ENCODE data around the gene PSEN2.
"Not testable (repeated sequence)": the region's sequence is repeated elsewhere in the genome, so short reads cannot be mapped to it uniquely, and the experiment has no call there.

PSEN2 gene

DNA sequence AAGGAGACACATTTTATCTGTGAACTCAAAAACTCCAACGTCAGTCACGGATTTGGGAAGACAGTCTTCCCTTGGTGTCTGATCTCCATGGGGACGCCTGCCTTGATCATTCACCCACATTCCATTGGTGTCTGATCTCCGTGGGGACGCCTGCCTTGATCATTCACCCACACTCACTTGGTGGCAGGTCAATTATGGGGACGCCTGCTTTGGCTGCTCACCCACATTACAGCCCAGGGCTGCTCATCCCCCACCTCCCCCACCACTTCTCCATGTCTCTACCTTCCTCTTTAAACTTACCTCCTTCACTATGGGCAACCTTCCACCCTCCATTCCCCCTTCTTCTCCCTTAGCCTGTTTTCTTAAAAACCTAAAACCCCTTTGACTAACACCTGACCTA is 36.2 kb upstream of the PSEN2 start:
- H2AFZ ChIP-seq (ENCODE audit: low read depth, low read length); H3K36me3 ChIP-seq (ENCODE audit: insufficient read depth, low read length); H3K9me3 ChIP-seq (ENCODE audit: low read length); H3K4me3 ChIP-seq (ENCODE audit: low read length); H3K4me1 ChIP-seq (ENCODE audit: insufficient read depth, low read length); H3K27me3 ChIP-seq (ENCODE audit: insufficient read depth, low read length): not testable (repeated sequence)

DNA sequence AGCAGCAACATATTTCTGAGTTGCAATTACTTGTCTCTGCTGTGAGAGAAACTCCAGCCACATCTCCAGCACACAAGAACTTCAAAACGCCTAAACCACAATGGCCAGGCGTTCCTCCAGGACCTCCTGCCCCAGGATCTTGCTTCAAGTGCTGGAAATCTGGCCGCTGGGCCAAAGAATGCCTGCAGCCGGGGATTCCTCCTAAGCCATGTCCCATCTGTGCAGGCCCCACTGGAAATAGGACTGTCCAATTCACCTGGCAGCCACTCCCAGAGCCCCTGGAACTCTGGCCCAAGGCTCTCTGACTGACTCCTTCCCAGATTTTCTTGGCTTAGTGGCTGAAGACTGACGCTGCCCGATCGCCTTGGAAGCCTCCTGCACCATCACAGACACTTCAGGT is 35.0 kb upstream of the PSEN2 start:
- H2AFZ ChIP-seq (ENCODE audit: low read depth, low read length); H3K27me3 ChIP-seq (ENCODE audit: insufficient read depth, low read length); H3K4me3 ChIP-seq (ENCODE audit: low read length); H3K36me3 ChIP-seq (ENCODE audit: insufficient read depth, low read length); H3K9me3 ChIP-seq (ENCODE audit: low read length); H3K4me1 ChIP-seq (ENCODE audit: insufficient read depth, low read length): not testable (repeated sequence)

DNA sequence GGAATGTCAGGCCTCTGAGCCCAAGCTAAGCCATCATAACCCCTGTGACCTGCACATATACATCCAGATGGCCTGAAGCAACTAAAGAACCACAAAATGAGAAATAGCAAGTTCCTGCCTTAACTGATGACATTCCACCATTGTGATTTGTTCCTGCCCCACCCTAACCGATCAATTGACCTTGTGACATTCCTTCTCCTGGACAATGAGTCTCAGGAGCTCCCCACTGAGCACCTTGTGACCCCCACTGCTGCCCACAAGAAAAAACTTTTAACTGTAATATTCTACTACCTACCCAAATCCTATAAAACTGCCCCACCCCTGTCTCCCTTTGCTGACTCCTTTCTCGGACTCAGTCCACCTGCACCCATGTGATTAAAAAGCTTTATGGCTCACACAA is 32.5 kb upstream of the PSEN2 start:
- not testable (repeated sequence) for H3K9me3 ChIP-seq (ENCODE audit: low read length); H3K27me3 ChIP-seq (ENCODE audit: insufficient read depth, low read length); H3K4me1 ChIP-seq (ENCODE audit: insufficient read depth, low read length); H2AFZ ChIP-seq (ENCODE audit: low read depth, low read length); H3K36me3 ChIP-seq (ENCODE audit: insufficient read depth, low read length); H3K4me3 ChIP-seq (ENCODE audit: low read length)

DNA sequence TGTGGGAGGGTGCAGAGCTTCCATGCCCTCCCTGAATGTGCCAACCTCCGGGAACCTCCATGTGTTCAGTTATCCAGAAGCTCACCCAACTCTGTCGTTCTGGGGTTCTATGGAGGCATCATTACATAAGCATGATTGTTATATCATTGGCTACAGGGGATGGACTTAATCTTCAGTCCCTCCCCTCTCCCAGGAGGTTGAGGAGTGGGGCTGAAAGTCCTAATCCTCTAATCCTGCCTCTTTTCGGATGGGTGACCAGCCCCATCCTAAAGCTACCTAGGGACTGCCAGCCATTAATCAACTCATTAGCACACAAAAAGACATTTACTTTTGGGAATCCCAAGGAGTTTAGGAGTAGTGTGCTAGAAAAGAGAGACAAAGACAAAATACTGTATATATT is 32.0 kb upstream of the PSEN2 start:
- no peaks in the 10 kb centered on the region for H3K9me3 ChIP-seq (ENCODE audit: low read length)
- H3K4me3 ChIP-seq (ENCODE audit: low read length), result no peak overlapping the region

DNA sequence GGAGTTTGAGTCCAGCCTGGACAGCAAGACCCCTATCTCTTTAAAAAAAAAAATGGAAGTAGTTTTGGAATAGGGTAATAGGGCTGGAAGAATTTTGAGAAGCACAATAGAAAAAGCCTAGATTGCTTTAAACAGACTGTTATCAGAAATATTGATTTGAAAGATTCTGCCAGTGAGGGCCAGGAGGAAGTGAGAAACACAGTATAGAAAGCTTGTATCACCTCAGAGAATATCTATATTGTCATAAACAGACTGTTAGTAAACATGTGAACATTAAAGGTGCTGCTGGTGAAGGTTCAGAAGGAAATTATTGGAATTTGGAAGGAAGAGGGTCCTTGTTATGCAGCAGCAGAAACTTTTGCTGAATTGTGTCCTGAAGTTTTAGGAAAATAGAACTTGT is 24.8 kb upstream of the PSEN2 start:
- H3K27me3 ChIP-seq (ENCODE audit: insufficient read depth, low read length), result no peaks in the 10 kb centered on the region
- H3K4me3 ChIP-seq (ENCODE audit: low read length), result no peak overlapping the region
- H3K36me3 ChIP-seq (ENCODE audit: insufficient read depth, low read length), result no peaks in the 10 kb centered on the region
- H3K9me3 ChIP-seq (ENCODE audit: low read length), result no peaks in the 10 kb centered on the region
- H3K4me1 ChIP-seq (ENCODE audit: insufficient read depth, low read length), result no peaks in the 10 kb centered on the region
- H2AFZ ChIP-seq (ENCODE audit: low read depth, low read length), result no peak overlapping the region

More for the DNA sequence above, 32.0 kb upstream of the PSEN2 start:
- peaks cover 2% of the 10 kb centered on the region for H3K27me3 ChIP-seq (ENCODE audit: insufficient read depth, low read length)
- H2AFZ ChIP-seq (ENCODE audit: low read depth, low read length), result no peak overlapping the region
- no peaks in the 10 kb centered on the region for H3K36me3 ChIP-seq (ENCODE audit: insufficient read depth, low read length)
- H3K4me1 ChIP-seq (ENCODE audit: insufficient read depth, low read length), result no peaks in the 10 kb centered on the region

DNA sequence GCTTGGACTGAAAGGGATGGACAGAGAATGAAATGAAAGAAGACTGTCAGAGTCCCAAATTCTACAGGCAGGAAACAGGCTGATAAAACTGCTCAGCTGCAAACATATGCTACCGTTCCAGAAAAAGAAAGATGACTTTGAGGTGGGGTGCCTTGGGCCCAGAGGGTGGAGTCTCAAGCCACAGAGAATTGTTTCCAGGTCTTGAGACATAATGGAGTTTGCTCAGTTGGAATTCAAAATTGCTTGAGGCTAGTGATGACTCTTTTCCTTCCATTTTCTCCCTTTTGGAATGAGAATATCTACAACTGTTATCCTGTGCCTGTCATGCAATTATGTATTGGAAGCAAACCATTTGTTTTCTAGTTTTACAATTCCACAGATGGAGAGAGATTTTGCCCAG is 23.6 kb upstream of the PSEN2 start:
- no peaks in the 10 kb centered on the region for H3K27me3 ChIP-seq (ENCODE audit: insufficient read depth, low read length)
- H3K9me3 ChIP-seq (ENCODE audit: low read length), result no peaks in the 10 kb centered on the region
- H3K4me1 ChIP-seq (ENCODE audit: insufficient read depth, low read length), result no peaks in the 10 kb centered on the region
- H2AFZ ChIP-seq (ENCODE audit: low read depth, low read length), result no peak overlapping the region
- H3K4me3 ChIP-seq (ENCODE audit: low read length), result no peak overlapping the region
- H3K36me3 ChIP-seq (ENCODE audit: insufficient read depth, low read length), result no peaks in the 10 kb centered on the region

DNA sequence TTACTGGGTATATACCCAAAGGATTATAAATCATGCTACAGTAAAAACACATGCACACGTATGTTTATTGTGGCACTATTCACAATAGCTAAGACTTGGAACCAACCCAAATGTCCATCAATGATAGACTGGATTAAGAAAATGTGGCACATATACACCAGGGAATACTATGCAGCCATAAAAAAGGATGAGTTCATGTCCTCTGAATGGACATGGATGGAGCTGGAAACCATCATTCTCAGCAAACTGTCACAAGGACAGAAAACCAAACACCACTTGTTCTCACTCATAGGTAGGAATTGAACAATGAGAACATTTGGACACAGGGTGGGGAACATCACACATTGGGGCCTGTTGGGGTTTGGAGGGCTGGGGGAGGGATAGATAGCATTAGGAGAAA is 15.9 kb upstream of the PSEN2 start:
- not testable (repeated sequence) for H3K4me1 ChIP-seq (ENCODE audit: insufficient read depth, low read length); H2AFZ ChIP-seq (ENCODE audit: low read depth, low read length); H3K27me3 ChIP-seq (ENCODE audit: insufficient read depth, low read length); H3K9me3 ChIP-seq (ENCODE audit: low read length); H3K36me3 ChIP-seq (ENCODE audit: insufficient read depth, low read length); H3K4me3 ChIP-seq (ENCODE audit: low read length)

DNA sequence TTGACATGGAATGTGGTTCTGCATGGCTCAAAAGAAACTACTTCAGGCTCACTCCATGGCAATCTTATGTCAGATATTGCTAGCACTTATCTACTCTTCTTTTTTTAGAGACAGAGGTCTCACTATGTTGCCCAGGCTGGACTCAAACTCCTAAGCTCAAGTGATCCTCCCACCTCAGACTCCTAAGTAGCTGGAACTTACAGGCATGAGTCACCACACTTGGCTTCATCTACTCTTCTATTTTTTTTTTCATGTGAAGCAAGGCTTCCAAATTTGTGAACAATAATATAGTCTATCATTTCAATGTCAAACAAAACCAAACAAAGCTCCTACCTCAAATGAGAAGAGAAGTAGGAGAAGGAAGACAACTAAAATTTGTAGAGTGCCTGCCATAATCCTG is 7.5 kb upstream of the PSEN2 start:
- H3K36me3 ChIP-seq (ENCODE audit: insufficient read depth, low read length), result no peaks in the 10 kb centered on the region
- no peak overlapping the region for H3K4me3 ChIP-seq (ENCODE audit: low read length)
- H3K4me1 ChIP-seq (ENCODE audit: insufficient read depth, low read length), result peaks cover 6% of the 10 kb centered on the region
- H2AFZ ChIP-seq (ENCODE audit: low read depth, low read length), result no peak overlapping the region
- H3K9me3 ChIP-seq (ENCODE audit: low read length), result no peaks in the 10 kb centered on the region
- no peaks in the 10 kb centered on the region for H3K27me3 ChIP-seq (ENCODE audit: insufficient read depth, low read length)

DNA sequence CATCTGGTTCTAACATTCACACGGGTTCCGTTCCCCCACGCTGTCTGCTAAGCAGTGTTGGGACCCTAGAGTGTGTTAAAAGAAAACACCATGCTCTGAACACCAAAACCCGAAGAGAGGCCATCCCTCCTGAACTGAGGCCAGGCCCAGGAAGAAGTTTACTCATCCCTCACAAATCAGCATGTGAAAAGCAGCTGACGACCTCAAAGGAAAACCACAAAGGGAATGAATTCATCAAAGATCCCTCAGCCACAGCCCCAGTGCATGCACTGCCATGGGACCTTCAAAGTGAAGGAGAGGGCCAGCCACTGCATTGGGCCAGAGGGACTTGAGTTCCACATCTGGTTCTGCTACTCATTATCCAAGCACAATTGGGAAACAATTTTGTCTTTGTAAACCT is 7.0 kb upstream of the PSEN2 start:
- H3K4me1 ChIP-seq (ENCODE audit: insufficient read depth, low read length), result peaks cover 6% of the 10 kb centered on the region
- no peaks in the 10 kb centered on the region for H3K27me3 ChIP-seq (ENCODE audit: insufficient read depth, low read length)
- no peaks in the 10 kb centered on the region for H3K9me3 ChIP-seq (ENCODE audit: low read length)
- no peak overlapping the region for H2AFZ ChIP-seq (ENCODE audit: low read depth, low read length)
- H3K36me3 ChIP-seq (ENCODE audit: insufficient read depth, low read length), result no peaks in the 10 kb centered on the region
- no peak overlapping the region for H3K4me3 ChIP-seq (ENCODE audit: low read length)

DNA sequence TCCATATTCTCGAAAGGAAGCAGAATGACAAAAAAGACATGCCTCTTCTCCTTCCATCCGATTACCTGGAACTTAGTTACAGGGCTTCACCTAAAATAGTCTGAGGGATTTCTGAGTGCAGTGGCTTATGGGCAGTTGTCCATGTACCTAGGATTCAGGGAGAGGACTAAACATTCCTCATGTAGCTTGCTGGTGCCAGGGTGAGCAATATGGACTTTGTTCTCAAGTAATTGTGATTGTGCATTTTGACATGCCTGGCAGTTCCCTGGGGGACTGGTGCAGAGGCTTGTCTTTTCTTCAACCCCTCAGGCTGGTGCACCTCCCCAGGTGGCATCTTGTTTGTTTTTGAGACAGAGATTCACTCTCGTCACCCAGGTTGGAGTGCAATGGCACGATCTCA is 6.1 kb upstream of the PSEN2 start:
- Histone ChIP-seq H3K27me3 (ENCODE audit: insufficient read depth, low read length) (no peaks in the 10 kb centered on the region), H3K36me3 (ENCODE audit: insufficient read depth, low read length) (no peaks in the 10 kb centered on the region), H3K4me3 (ENCODE audit: low read length) (no peak overlapping the region), H3K9me3 (ENCODE audit: low read length) (no peaks in the 10 kb centered on the region), H3K4me1 (ENCODE audit: insufficient read depth, low read length) (peaks cover 6% of the 10 kb centered on the region), H2AFZ (ENCODE audit: low read depth, low read length) (no peak overlapping the region)

DNA sequence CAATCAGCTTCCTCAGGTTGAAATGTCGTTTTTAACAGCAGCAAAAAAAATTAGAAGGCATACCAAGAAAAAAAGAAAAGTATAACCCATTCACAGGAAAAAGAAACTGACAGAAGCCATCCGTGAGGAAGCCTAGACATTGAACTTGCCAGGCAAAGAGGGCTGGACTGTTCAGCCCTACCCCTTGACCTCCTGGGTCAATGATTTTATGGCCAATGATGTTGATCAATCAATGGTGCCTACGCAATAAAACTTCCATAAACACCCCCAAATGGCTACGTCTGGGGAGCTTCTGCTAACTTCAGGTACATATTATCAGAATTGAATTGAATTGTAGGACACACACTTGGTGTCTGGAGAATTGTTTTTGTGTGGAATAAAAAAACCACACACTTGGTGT is 4.8 kb upstream of the PSEN2 start:
- Histone ChIP-seq H2AFZ (ENCODE audit: low read depth, low read length) (no peak overlapping the region), H3K4me1 (ENCODE audit: insufficient read depth, low read length) (peaks cover 10% of the 10 kb centered on the region), H3K27me3 (ENCODE audit: insufficient read depth, low read length) (no peaks in the 10 kb centered on the region), H3K4me3 (ENCODE audit: low read length) (no peak overlapping the region), H3K9me3 (ENCODE audit: low read length) (no peaks in the 10 kb centered on the region), H3K36me3 (ENCODE audit: insufficient read depth, low read length) (no peaks in the 10 kb centered on the region)

DNA sequence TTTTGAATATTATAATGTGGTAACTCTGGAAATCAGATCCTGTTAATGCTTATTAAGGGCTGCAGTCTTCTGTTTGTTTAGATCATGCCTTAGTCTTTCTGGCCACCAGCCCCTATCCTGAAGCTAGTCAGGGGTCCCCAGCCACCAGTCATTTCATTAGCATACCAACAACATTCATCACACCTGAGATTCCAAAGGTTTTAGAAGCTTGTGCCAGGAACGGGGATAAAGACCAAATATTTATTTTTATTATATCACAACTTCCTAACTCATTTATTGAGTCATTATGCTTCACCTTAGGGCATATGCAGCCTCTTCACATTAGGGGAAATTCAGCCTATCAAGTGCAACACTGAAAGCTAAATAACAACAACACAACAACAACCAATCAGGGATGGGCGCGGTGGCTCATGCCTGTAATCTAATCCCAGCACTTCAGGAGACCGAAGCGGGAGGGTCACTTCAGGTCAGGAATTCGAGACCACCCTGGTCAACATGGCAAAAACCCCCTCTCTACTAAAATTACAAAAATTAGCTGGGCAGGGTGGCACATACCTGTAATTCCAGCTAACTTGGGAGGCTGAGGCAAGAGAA is 2.9 kb upstream of the PSEN2 start:
- H3K9me3 ChIP-seq (ENCODE audit: low read length), result no peaks in the 10 kb centered on the region
- no peak overlapping the region for H3K4me3 ChIP-seq (ENCODE audit: low read length)
- no peaks in the 10 kb centered on the region for H3K36me3 ChIP-seq (ENCODE audit: insufficient read depth, low read length)
- H2AFZ ChIP-seq (ENCODE audit: low read depth, low read length), result no peak overlapping the region
- H3K27me3 ChIP-seq (ENCODE audit: insufficient read depth, low read length), result no peaks in the 10 kb centered on the region
- peaks cover 14% of the 10 kb centered on the region for H3K4me1 ChIP-seq (ENCODE audit: insufficient read depth, low read length)

DNA sequence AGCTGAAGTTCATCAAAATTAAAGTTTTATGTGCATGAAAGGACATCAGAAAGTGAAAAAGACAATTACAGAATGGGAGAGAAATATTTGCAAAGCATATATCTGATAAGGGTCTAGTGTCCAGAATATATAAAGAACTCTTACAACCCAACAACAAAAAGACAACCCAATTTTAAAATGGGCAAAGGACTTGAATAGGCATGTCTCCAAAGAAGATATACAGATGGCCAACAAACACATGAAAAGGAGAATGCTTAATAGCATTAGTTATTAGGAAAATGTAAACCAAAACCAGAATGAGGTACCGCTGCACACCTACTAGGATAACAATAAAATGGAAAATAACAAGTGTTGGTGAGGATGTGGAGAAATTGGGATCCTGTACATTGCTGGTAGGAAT is 1.7 kb upstream of the PSEN2 start:
- H3K36me3 ChIP-seq (ENCODE audit: insufficient read depth, low read length), result no peaks in the 10 kb centered on the region
- no peak overlapping the region for H3K4me3 ChIP-seq (ENCODE audit: low read length)
- H3K27me3 ChIP-seq (ENCODE audit: insufficient read depth, low read length), result no peaks in the 10 kb centered on the region
- H2AFZ ChIP-seq (ENCODE audit: low read depth, low read length), result no peak overlapping the region
- H3K4me1 ChIP-seq (ENCODE audit: insufficient read depth, low read length), result peaks cover 9% of the 10 kb centered on the region
- no peaks in the 10 kb centered on the region for H3K9me3 ChIP-seq (ENCODE audit: low read length)

DNA sequence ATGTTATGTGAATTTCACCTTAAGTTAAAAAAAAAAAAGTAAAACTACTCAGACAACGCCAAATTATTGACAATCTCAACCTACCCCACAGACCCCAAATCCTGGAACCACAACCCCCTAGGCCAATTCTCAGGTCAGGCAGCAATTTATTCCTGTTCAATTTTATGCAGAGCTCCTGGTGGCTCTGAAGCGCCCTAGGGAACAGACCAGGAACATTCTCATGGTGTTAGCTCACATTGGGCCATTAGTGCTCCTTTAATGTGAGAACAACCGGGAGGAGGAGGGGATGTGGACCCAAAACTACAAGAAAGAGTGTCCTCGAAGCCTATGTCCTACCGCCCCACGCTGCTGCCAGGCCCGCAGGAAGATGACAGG is 403 bp upstream of the PSEN2 start:
- Histone ChIP-seq H3K4me3 (ENCODE audit: low read length) (peak overlapping the region; percentile 62), H3K9me3 (ENCODE audit: low read length) (no peaks in the 10 kb centered on the region), H3K27me3 (ENCODE audit: insufficient read depth, low read length) (no peaks in the 10 kb centered on the region), H3K4me1 (ENCODE audit: insufficient read depth, low read length) (peaks cover 8% of the 10 kb centered on the region), H2AFZ (ENCODE audit: low read depth, low read length) (peak overlapping the region; percentile 97), H3K36me3 (ENCODE audit: insufficient read depth, low read length) (no peaks in the 10 kb centered on the region)
